GM10847 (cell line): Measurements from ENCODE around the gene TSHZ3.

Source experiments
- POLR2A ChIP-seq: IDR thresholded peaks from 2 replicates; pipeline ENCODE4 v1.6.1; 2011; ENCODE audit not compliant: insufficient read length; ENCODE audit errors: extremely low read depth

TSHZ3 gene

DNA sequence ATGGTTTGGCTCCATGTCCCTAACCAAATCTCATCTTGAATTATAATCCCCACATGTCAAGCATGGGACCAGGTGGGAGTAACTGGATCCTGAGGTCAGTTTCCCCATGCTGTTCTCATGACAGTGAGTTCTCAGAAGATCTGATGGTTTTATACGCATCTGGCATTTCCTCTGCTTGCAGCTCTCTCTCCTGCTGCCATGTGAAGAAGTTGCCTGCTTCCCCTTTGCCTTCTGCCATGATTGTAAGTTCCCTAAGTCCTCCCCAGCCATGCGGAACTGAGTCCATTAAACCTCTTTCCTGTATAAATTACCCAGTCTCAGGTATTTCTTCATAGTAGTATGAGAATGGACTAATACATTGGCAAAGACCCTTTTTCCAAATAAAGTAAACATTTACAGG, 96.8 kb downstream of the TSHZ3 start:
- no peak for TF ChIP-seq POLR2A

DNA sequence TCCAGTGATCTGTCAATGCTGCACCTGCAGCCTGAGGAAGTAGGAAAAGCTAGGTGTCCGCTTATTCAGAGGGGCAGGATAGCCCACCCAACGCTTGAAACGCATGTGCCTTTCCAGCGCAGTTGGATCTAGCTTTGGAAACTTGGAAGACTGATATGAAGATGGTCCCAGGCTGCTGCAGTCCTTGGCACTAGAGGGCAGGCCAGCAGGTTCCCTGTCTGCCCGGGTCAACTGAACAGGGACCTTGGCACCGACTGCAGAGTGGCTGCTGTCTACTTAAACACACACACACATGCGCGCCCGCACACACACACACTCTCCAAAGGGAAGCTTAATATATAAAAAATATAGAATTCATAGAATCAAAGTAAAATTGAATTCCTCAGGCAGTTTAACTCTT, 100.0 kb downstream of the TSHZ3 start:
- no peak for TF ChIP-seq POLR2A

DNA sequence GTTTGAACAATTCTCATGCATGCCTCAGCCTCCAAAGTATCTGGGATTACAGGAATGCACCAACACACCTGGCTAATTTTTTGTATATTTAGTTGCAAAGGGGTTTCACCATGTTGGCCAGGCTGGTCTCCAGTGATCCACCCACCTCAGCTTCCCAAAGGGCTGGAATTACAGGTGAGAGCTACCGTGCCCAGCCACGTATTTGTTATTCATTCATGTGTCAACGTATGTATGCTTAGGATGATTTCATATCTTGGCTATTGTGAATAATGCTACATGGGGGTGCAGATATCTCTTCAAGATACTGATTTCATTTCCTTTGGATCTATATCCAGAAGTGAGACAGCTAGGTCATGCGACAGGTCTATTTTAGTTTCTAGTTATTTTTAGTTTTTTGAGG, 113.4 kb downstream of the TSHZ3 start:
- no peak for TF ChIP-seq POLR2A

DNA sequence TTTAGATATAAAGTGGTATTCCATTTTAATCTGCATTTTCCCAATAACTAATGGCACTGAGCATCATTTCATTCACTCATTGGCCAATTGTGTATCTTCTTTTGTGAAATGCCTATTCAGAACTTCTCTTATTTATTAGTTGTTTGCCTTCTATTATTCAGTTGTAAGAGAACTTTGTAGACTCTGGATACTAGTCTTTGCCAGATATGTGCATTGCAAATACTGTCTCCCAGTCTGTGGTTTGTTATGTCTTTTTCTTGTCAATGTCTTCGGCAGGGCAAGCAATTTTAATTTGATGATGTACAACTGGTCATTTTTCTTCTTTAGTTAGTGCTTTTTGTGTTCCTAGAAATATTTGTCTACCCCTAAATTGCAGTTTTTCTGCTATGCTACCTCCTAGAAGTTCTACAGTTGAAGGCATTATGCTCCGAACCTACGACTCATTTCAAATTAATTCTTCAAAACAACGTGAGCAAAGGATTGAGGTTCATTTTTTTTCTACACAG, 115.9 kb downstream of the TSHZ3 start:
- no peak for TF ChIP-seq POLR2A

DNA sequence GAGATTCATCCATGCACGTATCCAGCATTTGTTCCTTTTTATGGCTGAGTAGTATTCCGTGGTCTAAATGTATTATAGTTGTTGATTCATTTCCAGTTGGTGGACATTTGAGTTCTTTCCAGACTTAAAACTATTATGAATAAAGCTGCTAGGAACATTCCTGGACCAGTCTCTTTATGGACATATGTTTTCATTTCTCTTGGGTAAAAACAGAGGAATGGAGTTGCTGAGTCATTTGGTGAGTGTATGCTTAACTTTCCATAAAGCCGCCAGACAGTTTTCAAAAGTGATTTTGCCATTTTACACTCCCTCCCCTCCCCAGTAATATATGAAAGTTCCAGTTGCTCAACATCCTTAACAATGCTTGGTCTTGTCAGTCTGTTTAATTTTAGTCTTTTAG, 116.4 kb downstream of the TSHZ3 start:
- TF ChIP-seq POLR2A = no peak

DNA sequence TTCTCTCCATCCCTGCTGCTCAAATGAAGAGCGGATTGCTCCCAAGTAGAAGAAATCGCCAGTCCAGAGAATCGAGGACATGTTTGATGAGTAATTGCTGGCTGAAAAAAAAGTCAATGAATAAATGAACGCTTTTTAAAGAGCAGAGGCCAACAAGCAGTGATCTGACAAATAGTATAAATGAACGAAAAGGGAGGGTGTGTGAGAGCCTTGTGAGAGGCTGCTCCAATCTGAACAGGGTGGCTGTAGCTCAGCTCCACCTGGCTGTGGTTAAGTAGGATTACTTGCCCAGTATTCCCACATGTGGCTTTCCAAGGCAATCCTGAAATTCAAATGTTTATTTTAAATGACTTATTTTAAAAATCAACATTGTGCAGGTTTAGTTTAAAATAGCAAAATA, 117.1 kb downstream of the TSHZ3 start:
- TF ChIP-seq POLR2A = no peak

DNA sequence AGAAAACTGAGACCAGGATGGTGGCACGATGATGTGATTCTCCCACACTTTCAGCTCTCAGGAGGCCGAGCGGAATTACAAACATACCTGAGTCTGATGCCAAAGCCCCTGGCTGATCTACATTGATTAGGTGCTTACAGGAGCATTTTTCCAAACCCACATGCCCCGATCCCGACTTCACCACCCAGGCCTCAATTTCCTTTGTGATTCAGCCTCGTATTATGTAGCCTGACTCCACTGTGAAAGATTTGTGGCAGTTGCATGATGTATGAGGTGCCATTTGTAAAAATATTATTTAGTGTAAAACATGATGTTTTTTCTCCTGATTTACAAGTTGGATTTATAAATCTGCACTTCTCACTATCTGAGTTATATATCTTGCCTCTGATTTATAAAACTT, 118.0 kb downstream of the TSHZ3 start:
- no peak for TF ChIP-seq POLR2A

DNA sequence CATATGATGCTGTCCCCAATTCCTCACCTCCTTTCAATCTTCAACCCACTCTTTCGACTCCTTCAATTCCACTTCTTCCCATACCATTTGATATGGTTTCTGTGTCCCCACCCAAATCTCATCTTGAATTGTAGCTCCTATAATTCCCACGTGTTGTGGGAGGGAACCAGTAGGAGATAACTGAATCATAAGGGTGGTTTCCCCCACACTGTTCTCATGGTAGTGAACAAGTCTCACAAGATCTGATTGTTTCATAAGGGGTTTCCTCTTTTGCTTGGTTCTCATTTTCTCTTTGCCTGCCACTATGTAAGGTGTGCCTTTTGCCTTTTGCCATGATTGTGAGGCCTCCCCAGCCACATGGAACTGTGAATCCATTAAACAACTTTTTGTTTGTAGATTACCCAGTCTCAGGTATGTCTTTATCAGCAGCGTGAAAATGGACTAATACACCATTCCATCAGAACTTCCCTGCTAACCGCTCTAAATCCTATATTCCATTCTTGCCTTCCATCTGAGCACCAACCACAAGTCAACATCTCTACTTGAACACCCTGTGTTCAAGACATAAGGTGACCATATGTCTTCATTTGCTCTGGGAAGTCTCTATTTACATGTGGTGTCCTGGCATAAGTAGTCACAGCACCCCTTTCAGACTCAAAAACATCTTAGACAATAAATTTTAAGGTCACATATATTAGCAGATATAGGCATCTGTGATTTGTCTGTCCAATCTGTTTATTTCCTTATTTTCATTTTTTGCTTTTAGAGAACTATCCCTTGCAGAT, 122.9 kb downstream of the TSHZ3 start:
- no peak for TF ChIP-seq POLR2A
